ENCODE results near the gene PPDPF.

The PPDPF gene

DNA sequence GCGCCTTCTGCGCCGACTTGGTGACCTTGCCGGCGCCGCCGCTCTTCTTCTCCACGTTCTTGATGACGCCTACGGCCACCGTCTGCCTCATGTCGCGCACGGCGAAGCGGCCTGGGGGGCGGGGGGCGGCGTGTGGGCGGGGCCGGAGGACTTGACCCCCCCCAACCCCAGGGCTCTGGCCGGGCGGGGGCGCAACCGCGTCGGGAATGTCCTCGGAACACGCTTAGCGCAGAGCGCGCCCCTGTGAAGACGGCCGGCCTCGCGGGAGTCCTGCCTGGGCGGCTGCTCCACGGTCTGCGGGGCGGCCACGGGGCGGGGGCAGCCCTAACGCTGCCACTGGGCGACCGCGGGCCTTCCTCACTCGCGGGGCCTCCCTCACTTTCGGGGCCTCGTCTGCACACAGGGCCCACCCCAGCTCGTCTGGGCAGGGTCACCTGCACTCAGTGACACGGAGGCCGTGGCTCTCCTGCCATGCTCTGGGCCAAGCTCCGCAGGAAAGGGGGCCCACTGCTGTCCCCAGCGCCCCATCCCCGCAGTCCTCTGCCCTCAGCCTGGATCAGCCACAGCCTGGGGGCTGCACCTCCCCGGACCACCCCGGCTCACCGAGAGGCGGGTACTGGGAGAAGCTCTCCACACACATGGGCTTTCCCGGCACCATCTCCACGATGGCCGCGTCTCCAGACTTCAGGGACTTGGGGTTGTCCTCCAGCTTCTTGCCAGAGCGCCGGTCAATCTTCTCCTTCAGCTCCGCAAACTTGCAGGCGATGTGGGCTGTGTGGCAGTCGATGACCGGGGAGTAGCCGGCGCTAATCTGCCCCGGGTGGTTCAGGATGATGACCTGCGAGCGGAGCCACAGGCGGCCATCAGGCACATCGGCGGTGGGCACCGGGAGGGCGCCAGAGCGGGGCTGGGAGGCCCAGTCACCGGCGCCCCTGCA, 32.0 kb upstream of the PPDPF start:
- no peak overlapping the region for H3K4me3 ChIP-seq (ENCODE audit: low read length)
- DNase-seq (ENCODE audit: low read depth) = no peak
- TF ChIP-seq, protein P1, sequence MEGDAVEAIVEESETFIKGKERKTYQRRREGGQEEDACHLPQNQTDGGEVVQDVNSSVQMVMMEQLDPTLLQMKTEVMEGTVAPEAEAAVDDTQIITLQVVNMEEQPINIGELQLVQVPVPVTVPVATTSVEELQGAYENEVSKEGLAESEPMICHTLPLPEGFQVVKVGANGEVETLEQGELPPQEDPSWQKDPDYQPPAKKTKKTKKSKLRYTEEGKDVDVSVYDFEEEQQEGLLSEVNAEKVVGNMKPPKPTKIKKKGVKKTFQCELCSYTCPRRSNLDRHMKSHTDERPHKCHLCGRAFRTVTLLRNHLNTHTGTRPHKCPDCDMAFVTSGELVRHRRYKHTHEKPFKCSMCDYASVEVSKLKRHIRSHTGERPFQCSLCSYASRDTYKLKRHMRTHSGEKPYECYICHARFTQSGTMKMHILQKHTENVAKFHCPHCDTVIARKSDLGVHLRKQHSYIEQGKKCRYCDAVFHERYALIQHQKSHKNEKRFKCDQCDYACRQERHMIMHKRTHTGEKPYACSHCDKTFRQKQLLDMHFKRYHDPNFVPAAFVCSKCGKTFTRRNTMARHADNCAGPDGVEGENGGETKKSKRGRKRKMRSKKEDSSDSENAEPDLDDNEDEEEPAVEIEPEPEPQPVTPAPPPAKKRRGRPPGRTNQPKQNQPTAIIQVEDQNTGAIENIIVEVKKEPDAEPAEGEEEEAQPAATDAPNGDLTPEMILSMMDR (conservative IDR thresholded peaks at IDR 0.05; ENCODE audit: low read depth, low read length) = no peak

DNA sequence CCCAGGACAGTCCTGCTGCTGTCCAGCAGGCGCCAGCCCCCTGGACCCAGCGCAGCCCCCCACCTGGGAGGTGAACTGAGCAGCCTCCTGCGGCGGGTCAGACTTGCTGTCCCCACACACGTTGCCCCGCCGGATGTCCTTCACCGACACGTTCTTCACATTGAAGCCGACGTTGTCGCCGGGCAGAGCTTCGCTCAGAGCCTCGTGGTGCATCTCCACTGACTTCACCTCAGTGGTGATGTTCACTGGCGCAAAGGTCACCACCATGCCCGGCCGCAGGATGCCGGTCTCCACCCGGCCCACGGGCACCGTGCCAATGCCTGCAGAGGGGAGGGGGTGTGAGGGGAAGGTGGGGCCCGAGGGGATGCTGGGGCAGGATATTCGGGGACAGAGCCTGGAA, 30.1 kb upstream of the PPDPF start:
- TF ChIP-seq, protein P1 (conservative IDR thresholded peaks at IDR 0.05; ENCODE audit: low read depth, low read length) = no peak
- no peak for DNase-seq (ENCODE audit: low read depth)
- no peak overlapping the region for H3K4me3 ChIP-seq (ENCODE audit: low read length)

DNA sequence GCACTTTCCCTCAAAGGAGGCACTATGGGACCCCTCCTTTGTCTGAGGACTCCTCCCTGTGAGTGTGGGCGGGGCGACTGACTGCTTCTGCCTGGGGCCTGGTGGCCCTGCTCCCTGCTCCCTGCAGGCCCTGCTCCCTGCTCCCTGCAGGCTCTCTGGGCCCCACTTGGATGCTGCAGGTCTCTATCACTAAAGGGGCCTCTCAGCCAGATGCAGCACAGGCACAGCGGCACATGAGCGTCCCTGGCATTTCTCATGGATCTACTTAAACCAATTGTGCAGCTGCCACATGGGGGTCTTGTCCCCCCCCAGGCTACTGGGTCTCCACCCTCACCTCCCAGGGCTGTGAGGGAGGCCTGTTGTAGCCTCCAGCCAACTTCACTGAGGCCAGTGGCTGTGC, 29.5 kb upstream of the PPDPF start:
- TF ChIP-seq, protein P1 (conservative IDR thresholded peaks at IDR 0.05; ENCODE audit: low read depth, low read length) = no peak
- no peak overlapping the region for H3K4me3 ChIP-seq (ENCODE audit: low read length)

DNA sequence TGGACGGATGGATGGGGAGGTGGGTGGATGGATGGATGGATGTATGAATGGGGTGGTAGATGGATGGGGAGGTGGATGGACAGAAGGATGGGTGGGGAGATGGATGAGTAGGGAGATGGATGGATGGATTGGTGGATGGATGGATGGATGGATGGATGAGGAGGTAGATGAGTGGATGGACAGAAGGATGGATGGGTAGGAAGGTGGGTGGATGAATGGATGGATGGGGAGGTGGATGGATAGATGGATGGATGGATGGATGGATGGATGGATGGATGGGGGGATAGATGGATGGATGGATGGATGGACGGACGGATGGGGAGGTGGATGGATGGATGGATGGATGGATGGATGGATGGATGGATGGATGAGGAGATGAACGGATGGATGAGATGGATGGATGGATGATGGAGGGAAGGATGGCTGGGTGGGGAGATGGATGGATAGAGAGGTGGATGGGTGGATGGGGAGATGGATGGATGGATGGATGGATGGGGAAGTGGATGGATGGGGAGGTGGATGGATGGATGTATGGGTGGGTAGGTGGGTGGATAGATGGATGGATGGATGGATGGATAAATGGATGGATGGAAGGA, 28.8 kb upstream of the PPDPF start:
- H3K4me3 ChIP-seq (ENCODE audit: low read length) = no peak overlapping the region
- TF ChIP-seq, protein P1 (conservative IDR thresholded peaks at IDR 0.05; ENCODE audit: low read depth, low read length) = no peak
- no peak for DNase-seq (ENCODE audit: low read depth)

More for the DNA sequence above, 29.5 kb upstream of the PPDPF start:
- no peak for DNase-seq (ENCODE audit: low read depth)

DNA sequence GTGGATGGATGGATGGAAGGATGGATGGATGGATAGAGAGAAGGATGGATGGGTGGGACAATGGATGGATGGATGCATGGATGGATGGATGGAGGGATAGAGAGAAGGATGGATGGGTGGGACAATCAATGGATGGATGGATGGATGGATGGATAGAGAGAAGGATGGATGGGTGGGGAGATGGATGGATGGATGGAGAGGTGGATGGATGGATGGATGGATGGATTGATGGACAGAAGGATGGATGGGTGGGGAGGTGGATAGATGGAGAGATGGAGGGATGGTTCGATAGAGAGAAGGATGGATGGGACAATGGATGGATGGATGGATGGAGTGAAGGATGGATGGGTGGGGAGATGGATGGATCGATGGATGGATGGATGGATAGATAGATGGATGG, 28.0 kb upstream of the PPDPF start:
- no peak for DNase-seq (ENCODE audit: low read depth)
- H3K4me3 ChIP-seq (ENCODE audit: low read length) = no peak overlapping the region
- TF ChIP-seq, protein P1 (conservative IDR thresholded peaks at IDR 0.05; ENCODE audit: low read depth, low read length) = no peak

DNA sequence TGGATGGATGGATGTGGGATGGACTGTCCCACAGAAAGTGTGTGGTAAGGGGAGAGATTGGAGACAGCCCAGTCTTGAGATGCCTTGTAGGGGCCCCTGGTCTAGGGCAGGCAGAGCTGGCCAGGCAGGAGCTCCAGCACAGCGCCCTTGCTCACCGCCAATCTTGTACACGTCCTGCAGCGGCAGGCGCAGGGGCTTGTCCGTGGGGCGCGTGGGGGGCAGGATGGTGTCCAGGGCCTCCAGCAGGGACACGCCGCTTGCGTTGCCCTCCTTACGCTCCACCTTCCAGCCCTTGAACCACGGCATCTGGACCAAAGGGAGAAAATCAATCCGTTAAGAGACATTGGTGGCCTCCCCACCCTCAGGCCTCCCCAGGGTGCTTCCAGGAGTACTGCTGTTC, 27.6 kb upstream of the PPDPF start:
- DNase-seq (ENCODE audit: low read depth) = no peak
- H3K4me3 ChIP-seq (ENCODE audit: low read length) = no peak overlapping the region
- TF ChIP-seq, protein P1 (conservative IDR thresholded peaks at IDR 0.05; ENCODE audit: low read depth, low read length) = no peak

Data from retinal pigment epithelial cell (primary cell).